Upper lobe of left lung (tissue), 4 donors: ENCODE results near the gene SELENOH.

Source experiments
- CTCF ChIP-seq, 6 experiments: fragments of 450-650 bp in 4 of 6; fragments of 200-600 bp in 2 of 6; sonication (generic) in 2 of 6; IDR thresholded peaks; one replicate each; pipeline ENCODE4 v1.5.1; 2016 to 2019; ENCODE audit warnings: antibody characterized with exemption in 6 of 6
- POLR2AphosphoS5 ChIP-seq, 2 donors: sonication (generic); formaldehyde crosslinking; IDR thresholded peaks; one replicate each; pipeline ENCODE4 v1.5.1; 2017; ENCODE audit warnings: antibody characterized with exemption in 2 of 2

- TF ChIP-seq CTCF (IDR thresholded peaks at IDR 0.05), result peak in 1 of 6 experiments; percentile 4
- TF ChIP-seq POLR2AphosphoS5 (IDR thresholded peaks at IDR 0.05), result no peak
Measured at GRCh38 chr11:57711414-57712255, 29.7 kb upstream of the SELENOH start, which contains the start of gene MED19.
